ENCODE measurements around the gene ESR1.

The ESR1 gene

DNA sequence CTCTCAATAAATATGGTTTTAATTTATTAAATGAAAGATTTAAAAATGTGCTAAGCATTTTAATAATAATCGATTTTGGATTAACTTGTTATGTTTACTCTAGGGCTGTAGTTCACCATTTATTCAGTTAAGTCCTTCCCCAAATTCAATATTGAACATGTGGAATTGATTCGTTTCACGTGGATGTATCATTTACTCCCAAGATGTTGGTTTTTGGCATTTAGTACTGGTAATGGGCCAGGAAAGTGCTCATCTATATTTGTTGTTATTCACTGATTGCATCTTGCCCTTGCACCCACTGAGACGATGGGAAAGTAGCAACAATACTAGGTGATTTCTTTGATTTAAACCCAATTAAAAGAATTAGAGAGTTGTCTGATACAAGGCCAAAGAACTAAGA is 97.1 kb downstream of the ESR1 start:
- ATAC-seq: no peak
- TF ChIP-seq, protein P1, sequence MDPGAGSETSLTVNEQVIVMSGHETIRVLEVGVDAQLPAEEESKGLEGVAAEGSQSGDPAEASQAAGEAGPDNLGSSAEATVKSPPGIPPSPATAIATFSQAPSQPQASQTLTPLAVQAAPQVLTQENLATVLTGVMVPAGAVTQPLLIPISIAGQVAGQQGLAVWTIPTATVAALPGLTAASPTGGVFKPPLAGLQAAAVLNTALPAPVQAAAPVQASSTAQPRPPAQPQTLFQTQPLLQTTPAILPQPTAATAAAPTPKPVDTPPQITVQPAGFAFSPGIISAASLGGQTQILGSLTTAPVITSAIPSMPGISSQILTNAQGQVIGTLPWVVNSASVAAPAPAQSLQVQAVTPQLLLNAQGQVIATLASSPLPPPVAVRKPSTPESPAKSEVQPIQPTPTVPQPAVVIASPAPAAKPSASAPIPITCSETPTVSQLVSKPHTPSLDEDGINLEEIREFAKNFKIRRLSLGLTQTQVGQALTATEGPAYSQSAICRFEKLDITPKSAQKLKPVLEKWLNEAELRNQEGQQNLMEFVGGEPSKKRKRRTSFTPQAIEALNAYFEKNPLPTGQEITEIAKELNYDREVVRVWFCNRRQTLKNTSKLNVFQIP (CRISPR knock-in tag; IDR thresholded peaks at IDR 0.05; ENCODE audit: borderline replicate concordance, low read depth): no peak
- TF ChIP-seq ESRRG (CRISPR knock-in tag; IDR thresholded peaks at IDR 0.05) (no peak), GLIS3 (CRISPR knock-in tag; IDR thresholded peaks at IDR 0.05) (no peak), ARNTL (CRISPR knock-in tag; IDR thresholded peaks at IDR 0.05; ENCODE audit: borderline replicate concordance, low read depth) (no peak), ZFP30 (CRISPR knock-in tag; IDR thresholded peaks at IDR 0.05) (no peak), ZNF565 (CRISPR knock-in tag; conservative IDR thresholded peaks at IDR 0.05; ENCODE audit: low read depth) (no peak), TCF4 (CRISPR knock-in tag; IDR thresholded peaks at IDR 0.05; ENCODE audit: borderline replicate concordance) (no peak), ZNF70 (CRISPR knock-in tag; IDR thresholded peaks at IDR 0.05) (no peak)
- TF ChIP-seq, protein P2, sequence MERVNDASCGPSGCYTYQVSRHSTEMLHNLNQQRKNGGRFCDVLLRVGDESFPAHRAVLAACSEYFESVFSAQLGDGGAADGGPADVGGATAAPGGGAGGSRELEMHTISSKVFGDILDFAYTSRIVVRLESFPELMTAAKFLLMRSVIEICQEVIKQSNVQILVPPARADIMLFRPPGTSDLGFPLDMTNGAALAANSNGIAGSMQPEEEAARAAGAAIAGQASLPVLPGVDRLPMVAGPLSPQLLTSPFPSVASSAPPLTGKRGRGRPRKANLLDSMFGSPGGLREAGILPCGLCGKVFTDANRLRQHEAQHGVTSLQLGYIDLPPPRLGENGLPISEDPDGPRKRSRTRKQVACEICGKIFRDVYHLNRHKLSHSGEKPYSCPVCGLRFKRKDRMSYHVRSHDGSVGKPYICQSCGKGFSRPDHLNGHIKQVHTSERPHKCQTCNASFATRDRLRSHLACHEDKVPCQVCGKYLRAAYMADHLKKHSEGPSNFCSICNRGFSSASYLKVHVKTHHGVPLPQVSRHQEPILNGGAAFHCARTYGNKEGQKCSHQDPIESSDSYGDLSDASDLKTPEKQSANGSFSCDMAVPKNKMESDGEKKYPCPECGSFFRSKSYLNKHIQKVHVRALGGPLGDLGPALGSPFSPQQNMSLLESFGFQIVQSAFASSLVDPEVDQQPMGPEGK (CRISPR knock-in tag; IDR thresholded peaks at IDR 0.05; ENCODE audit: borderline replicate concordance): no peak

DNA sequence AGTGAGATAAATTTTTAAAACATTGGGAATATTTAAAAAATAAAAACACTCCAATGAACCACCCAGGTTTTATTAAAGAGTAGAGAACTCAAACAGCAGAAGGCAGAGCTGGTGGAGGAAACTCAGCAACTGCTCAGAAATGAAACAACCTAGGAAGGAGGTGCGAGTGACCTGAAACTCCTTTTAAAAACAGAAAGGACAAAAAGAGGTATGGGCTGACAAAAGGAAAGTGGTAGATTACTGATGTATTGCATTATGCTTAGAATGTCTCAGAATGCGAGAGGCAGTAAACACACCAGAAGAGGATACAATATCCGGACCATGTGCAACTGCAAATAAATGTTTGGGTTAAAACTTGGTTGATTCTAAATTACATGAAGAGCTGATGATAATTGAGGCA is 97.6 kb downstream of the ESR1 start:
- TF ChIP-seq CSDC2 (CRISPR knock-in tag; IDR thresholded peaks at IDR 0.05): no peak
- no peak for TF ChIP-seq ZFP3 (CRISPR knock-in tag; IDR thresholded peaks at IDR 0.05)
- TF ChIP-seq, protein P3, sequence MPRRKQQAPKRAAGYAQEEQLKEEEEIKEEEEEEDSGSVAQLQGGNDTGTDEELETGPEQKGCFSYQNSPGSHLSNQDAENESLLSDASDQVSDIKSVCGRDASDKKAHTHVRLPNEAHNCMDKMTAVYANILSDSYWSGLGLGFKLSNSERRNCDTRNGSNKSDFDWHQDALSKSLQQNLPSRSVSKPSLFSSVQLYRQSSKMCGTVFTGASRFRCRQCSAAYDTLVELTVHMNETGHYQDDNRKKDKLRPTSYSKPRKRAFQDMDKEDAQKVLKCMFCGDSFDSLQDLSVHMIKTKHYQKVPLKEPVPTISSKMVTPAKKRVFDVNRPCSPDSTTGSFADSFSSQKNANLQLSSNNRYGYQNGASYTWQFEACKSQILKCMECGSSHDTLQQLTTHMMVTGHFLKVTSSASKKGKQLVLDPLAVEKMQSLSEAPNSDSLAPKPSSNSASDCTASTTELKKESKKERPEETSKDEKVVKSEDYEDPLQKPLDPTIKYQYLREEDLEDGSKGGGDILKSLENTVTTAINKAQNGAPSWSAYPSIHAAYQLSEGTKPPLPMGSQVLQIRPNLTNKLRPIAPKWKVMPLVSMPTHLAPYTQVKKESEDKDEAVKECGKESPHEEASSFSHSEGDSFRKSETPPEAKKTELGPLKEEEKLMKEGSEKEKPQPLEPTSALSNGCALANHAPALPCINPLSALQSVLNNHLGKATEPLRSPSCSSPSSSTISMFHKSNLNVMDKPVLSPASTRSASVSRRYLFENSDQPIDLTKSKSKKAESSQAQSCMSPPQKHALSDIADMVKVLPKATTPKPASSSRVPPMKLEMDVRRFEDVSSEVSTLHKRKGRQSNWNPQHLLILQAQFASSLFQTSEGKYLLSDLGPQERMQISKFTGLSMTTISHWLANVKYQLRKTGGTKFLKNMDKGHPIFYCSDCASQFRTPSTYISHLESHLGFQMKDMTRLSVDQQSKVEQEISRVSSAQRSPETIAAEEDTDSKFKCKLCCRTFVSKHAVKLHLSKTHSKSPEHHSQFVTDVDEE (CRISPR knock-in tag; IDR thresholded peaks at IDR 0.05): no peak
- no peak for TF ChIP-seq ZC3H10 (CRISPR knock-in tag; IDR thresholded peaks at IDR 0.05)
- no peak for TF ChIP-seq TCF4 (CRISPR knock-in tag; IDR thresholded peaks at IDR 0.05; ENCODE audit: borderline replicate concordance)
- TF ChIP-seq GLIS3 (CRISPR knock-in tag; IDR thresholded peaks at IDR 0.05): no peak
- TF ChIP-seq ISL1 (CRISPR knock-in tag; IDR thresholded peaks at IDR 0.05): no peak
- TF ChIP-seq ZNF8 (CRISPR knock-in tag; IDR thresholded peaks at IDR 0.05): no peak
- TF ChIP-seq ARNTL (CRISPR knock-in tag; IDR thresholded peaks at IDR 0.05; ENCODE audit: borderline replicate concordance, low read depth): no peak
- TF ChIP-seq, protein P1 (CRISPR knock-in tag; IDR thresholded peaks at IDR 0.05; ENCODE audit: borderline replicate concordance, low read depth): no peak
- no peak for ATAC-seq

DNA sequence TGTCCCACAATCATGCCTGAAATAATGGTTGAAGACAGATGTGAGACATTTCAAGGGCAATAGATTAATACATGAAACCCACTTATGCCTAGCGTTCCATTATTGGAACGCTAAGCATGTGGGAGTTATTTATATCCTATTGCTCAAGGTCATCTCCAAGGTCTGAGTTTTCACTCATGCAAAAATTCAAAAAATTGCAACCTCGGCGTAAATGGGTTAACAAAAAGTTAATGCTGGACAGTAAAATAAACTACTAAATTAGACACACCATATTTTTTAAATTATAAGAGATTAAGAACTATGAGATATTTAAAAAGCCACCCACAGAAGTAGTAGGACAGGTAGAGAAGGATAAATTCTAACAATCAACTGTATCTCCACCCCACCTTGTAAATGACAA is 98.4 kb downstream of the ESR1 start:
- ATAC-seq: no peak
- no peak for TF ChIP-seq ZFP3 (CRISPR knock-in tag; IDR thresholded peaks at IDR 0.05)
- TF ChIP-seq CSDC2 (CRISPR knock-in tag; IDR thresholded peaks at IDR 0.05): no peak
- TF ChIP-seq ZNF70 (CRISPR knock-in tag; IDR thresholded peaks at IDR 0.05): no peak
- no peak for TF ChIP-seq SNAI2 (CRISPR knock-in tag; IDR thresholded peaks at IDR 0.05)
- TF ChIP-seq ZNF8 (CRISPR knock-in tag; IDR thresholded peaks at IDR 0.05): no peak
- no peak for TF ChIP-seq ESRRG (CRISPR knock-in tag; IDR thresholded peaks at IDR 0.05)
- no peak for TF ChIP-seq OSR1 (CRISPR knock-in tag; IDR thresholded peaks at IDR 0.05)
- TF ChIP-seq, protein P4, sequence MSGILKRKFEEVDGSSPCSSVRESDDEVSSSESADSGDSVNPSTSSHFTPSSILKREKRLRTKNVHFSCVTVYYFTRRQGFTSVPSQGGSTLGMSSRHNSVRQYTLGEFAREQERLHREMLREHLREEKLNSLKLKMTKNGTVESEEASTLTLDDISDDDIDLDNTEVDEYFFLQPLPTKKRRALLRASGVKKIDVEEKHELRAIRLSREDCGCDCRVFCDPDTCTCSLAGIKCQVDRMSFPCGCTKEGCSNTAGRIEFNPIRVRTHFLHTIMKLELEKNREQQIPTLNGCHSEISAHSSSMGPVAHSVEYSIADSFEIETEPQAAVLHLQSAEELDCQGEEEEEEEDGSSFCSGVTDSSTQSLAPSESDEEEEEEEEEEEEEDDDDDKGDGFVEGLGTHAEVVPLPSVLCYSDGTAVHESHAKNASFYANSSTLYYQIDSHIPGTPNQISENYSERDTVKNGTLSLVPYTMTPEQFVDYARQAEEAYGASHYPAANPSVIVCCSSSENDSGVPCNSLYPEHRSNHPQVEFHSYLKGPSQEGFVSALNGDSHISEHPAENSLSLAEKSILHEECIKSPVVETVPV (CRISPR knock-in tag; IDR thresholded peaks at IDR 0.05): no peak
- TF ChIP-seq, protein P3 (CRISPR knock-in tag; IDR thresholded peaks at IDR 0.05): no peak
- TF ChIP-seq, protein P1 (CRISPR knock-in tag; IDR thresholded peaks at IDR 0.05; ENCODE audit: borderline replicate concordance, low read depth): no peak
- TF ChIP-seq, protein P5, sequence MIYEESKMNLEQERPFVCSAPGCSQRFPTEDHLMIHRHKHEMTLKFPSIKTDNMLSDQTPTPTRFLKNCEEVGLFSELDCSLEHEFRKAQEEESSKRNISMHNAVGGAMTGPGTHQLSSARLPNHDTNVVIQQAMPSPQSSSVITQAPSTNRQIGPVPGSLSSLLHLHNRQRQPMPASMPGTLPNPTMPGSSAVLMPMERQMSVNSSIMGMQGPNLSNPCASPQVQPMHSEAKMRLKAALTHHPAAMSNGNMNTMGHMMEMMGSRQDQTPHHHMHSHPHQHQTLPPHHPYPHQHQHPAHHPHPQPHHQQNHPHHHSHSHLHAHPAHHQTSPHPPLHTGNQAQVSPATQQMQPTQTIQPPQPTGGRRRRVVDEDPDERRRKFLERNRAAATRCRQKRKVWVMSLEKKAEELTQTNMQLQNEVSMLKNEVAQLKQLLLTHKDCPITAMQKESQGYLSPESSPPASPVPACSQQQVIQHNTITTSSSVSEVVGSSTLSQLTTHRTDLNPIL (CRISPR knock-in tag; IDR thresholded peaks at IDR 0.05; ENCODE audit: low read depth): no peak
- no peak for TF ChIP-seq TCF4 (CRISPR knock-in tag; IDR thresholded peaks at IDR 0.05; ENCODE audit: borderline replicate concordance)
- no peak for TF ChIP-seq ARNTL (CRISPR knock-in tag; IDR thresholded peaks at IDR 0.05; ENCODE audit: borderline replicate concordance, low read depth)
- TF ChIP-seq BACH2 (CRISPR knock-in tag; IDR thresholded peaks at IDR 0.05; ENCODE audit: borderline replicate concordance): no peak
- TF ChIP-seq ZC3H10 (CRISPR knock-in tag; IDR thresholded peaks at IDR 0.05): no peak
